Measurements from ENCODE around the gene USP11. TPM values are rescaled to one million over a fixed set of nuclear protein-coding genes. Genes with fewer than 3 reads are reported as not detected.
"Not testable (repeated sequence)": the region's sequence is repeated elsewhere in the genome, so short reads cannot be mapped to it uniquely, and the experiment has no call there.

The USP11 gene
- total RNA-seq, 1 experiment from 2014 or later, result 153 TPM

GRCh38 chrX:47250017-47250347 is 17.2 kb downstream of the USP11 start:
- Mint-ChIP-seq H3K4me3 (no peak overlapping the region), H3K27ac (no peak overlapping the region), H3K4me1 (no peaks in the 10 kb centered on the region), H3K27me3 (ENCODE audit: low read depth) (no peaks in the 10 kb centered on the region; the same call in none of the 2 replicates), H3K36me3 (ENCODE audit: insufficient read depth in 1 of 3, low read depth in 3 of 3) (peaks cover 15 to 45% (median 38%) of the 10 kb centered on the region in 3 experiments; a peak in 6 of 7 replicates), H3K9me3 (peaks cover 15 to 18% of the 10 kb centered on the region in 2 experiments)
- Histone ChIP-seq H4K5ac (ENCODE audit: insufficient read length, low read depth, low read length) (no peak overlapping the region), H3K9ac (ENCODE audit: extremely low read depth, insufficient read length, low read length) (no peak overlapping the region), H2BK20ac (ENCODE audit: low read depth, low read length, poor library complexity, severe bottlenecking) (no peak overlapping the region), H2AFZ (ENCODE audit: low read length) (no peak overlapping the region), H2AK5ac (ENCODE audit: insufficient read length, low read length) (no peak overlapping the region), H4K91ac (ENCODE audit: insufficient read length, low read depth, low read length) (no peak overlapping the region), H3K27me3 (ENCODE audit: insufficient read depth, low read length) (no peaks in the 10 kb centered on the region), H3K27ac (ENCODE audit: insufficient read length, low read depth, low read length) (no peak overlapping the region), H2BK120ac (ENCODE audit: low read depth, low read length, poor library complexity, severe bottlenecking) (no peak overlapping the region), H4K8ac (replicated peaks; ENCODE audit: insufficient read length, low read depth, low read length) (no peak overlapping the region), H3K23ac (ENCODE audit: insufficient read length, low read depth, low read length) (no peak overlapping the region), H4K20me1 (ENCODE audit: control insufficient read depth, insufficient read depth, insufficient read length) (no peaks in the 10 kb centered on the region), H3K79me2 (ENCODE audit: insufficient read depth, low read length) (no peaks in the 10 kb centered on the region), H3T11ph (ENCODE audit: low read length) (no peak overlapping the region), H3K23me2 (ENCODE audit: insufficient read length, low read depth, low read length, poor library complexity, severe bottlenecking) (no peaks in the 10 kb centered on the region), H3K14ac (ENCODE audit: insufficient read depth, low read length) (no peak overlapping the region), H3K56ac (ENCODE audit: insufficient read length, low read depth, low read length) (no peak overlapping the region), H2BK15ac (ENCODE audit: low read depth, low read length) (no peak overlapping the region), H3K4ac (ENCODE audit: low read depth, low read length) (no peak overlapping the region), H3K4me1 (ENCODE audit: insufficient read depth, low read length) (no peaks in the 10 kb centered on the region), H3K9me3 (ENCODE audit: control insufficient read depth, low read depth, low read length) (no peaks in the 10 kb centered on the region), H2BK5ac (ENCODE audit: insufficient read length, low read length) (no peak overlapping the region), H3K18ac (ENCODE audit: insufficient read length, low read depth, low read length) (no peak overlapping the region), H3K4me2 (ENCODE audit: insufficient read depth, insufficient read length, low read length) (no peak overlapping the region), H2BK12ac (ENCODE audit: insufficient read length, low read depth, low read length) (no peak overlapping the region), H3K79me1 (ENCODE audit: insufficient read depth, low read depth, low read length, poor library complexity, severe bottlenecking) (no peaks in the 10 kb centered on the region)
- WGBS (ENCODE audit: extremely low coverage, insufficient read length, low lambda C conversion rate), result no CpG with 5 or more reads among the region's 6 CpGs
- DNase-seq, result no peak
- TF ChIP-seq CTCF (conservative IDR thresholded peaks at IDR 0.05), result no peak

- H4K5ac ChIP-seq (ENCODE audit: insufficient read length, low read depth, low read length); H2BK120ac ChIP-seq (ENCODE audit: low read depth, low read length, poor library complexity, severe bottlenecking); H3K36me3 Mint-ChIP-seq (ENCODE audit: insufficient read depth in 1 of 3, low read depth in 3 of 3); H3K4me1 ChIP-seq (ENCODE audit: insufficient read depth, low read length); H2BK15ac ChIP-seq (ENCODE audit: low read depth, low read length); H3K23ac ChIP-seq (ENCODE audit: insufficient read length, low read depth, low read length); DNase-seq; H3K56ac ChIP-seq (ENCODE audit: insufficient read length, low read depth, low read length); H4K91ac ChIP-seq (ENCODE audit: insufficient read length, low read depth, low read length); H3K27me3 ChIP-seq (ENCODE audit: insufficient read depth, low read length); H3K79me2 ChIP-seq (ENCODE audit: insufficient read depth, low read length); H2BK12ac ChIP-seq (ENCODE audit: insufficient read length, low read depth, low read length); H2BK20ac ChIP-seq (ENCODE audit: low read depth, low read length, poor library complexity, severe bottlenecking); H3K4me1 Mint-ChIP-seq; H3K27me3 Mint-ChIP-seq (ENCODE audit: low read depth); H3K4me3 Mint-ChIP-seq; H3K27ac ChIP-seq (ENCODE audit: insufficient read length, low read depth, low read length); H3K18ac ChIP-seq (ENCODE audit: insufficient read length, low read depth, low read length); H3K23me2 ChIP-seq (ENCODE audit: insufficient read length, low read depth, low read length, poor library complexity, severe bottlenecking); H3K4ac ChIP-seq (ENCODE audit: low read depth, low read length); H3K4me2 ChIP-seq (ENCODE audit: insufficient read depth, insufficient read length, low read length); H4K20me1 ChIP-seq (ENCODE audit: control insufficient read depth, insufficient read depth, insufficient read length); H2BK5ac ChIP-seq (ENCODE audit: insufficient read length, low read length); H3K9ac ChIP-seq (ENCODE audit: extremely low read depth, insufficient read length, low read length); H3K14ac ChIP-seq (ENCODE audit: insufficient read depth, low read length); H4K8ac ChIP-seq (replicated peaks; ENCODE audit: insufficient read length, low read depth, low read length); H3T11ph ChIP-seq (ENCODE audit: low read length); H3K27ac Mint-ChIP-seq; H3K79me1 ChIP-seq (ENCODE audit: insufficient read depth, low read depth, low read length, poor library complexity, severe bottlenecking); H2AK5ac ChIP-seq (ENCODE audit: insufficient read length, low read length); H2AFZ ChIP-seq (ENCODE audit: low read length); H3K9me3 ChIP-seq (ENCODE audit: control insufficient read depth, low read depth, low read length): not testable (repeated sequence)
- no CpG with 5 or more reads among the region's 12 CpGs for WGBS (ENCODE audit: extremely low coverage, insufficient read length, low lambda C conversion rate)
- peaks cover 54 to 69% of the 10 kb centered on the region in 2 experiments for H3K9me3 Mint-ChIP-seq
Measured at GRCh38 chrX:47257620-47258019, 24.8 kb downstream of the USP11 start.
